ENCODE measurements around the gene TBC1D2.

Gene TBC1D2

DNA sequence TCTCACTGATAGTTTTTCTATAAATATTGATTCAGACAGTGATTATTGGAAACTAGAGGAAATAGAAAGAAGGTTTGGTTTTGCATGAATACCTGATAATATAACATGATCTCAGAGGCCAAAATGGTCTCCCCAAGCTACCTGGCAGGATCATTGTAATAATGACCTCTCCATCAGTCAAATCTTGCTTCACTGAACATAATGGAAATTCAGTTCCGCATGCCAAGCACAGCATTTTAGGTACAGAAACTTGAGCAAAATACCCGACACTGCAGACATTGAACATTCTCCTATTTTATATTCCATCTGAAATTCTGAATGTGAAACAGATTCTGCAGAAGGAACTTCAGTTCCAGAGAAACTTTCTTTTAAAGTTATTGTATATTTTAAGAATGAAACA lies 9.1 kb upstream of the TBC1D2 start:
- POLR2A ChIA-PET: no interaction called here
- CTCF ChIA-PET: interaction anchor here (0.7 to 3.0 kb wide), 21 partner anchors 9 to 514 kb away, joined by 3 to 16 read pairs (median 4); partner anchors contain the start of genes TBC1D2 and TRMO
- DNase-seq (ENCODE audit: extremely low spot score): no peak
- TF ChIP-seq, protein P1, sequence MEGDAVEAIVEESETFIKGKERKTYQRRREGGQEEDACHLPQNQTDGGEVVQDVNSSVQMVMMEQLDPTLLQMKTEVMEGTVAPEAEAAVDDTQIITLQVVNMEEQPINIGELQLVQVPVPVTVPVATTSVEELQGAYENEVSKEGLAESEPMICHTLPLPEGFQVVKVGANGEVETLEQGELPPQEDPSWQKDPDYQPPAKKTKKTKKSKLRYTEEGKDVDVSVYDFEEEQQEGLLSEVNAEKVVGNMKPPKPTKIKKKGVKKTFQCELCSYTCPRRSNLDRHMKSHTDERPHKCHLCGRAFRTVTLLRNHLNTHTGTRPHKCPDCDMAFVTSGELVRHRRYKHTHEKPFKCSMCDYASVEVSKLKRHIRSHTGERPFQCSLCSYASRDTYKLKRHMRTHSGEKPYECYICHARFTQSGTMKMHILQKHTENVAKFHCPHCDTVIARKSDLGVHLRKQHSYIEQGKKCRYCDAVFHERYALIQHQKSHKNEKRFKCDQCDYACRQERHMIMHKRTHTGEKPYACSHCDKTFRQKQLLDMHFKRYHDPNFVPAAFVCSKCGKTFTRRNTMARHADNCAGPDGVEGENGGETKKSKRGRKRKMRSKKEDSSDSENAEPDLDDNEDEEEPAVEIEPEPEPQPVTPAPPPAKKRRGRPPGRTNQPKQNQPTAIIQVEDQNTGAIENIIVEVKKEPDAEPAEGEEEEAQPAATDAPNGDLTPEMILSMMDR (IDR thresholded peaks at IDR 0.05; ENCODE audit: control extremely low read depth, extremely low read depth, low read depth, missing control alignments): no peak

DNA sequence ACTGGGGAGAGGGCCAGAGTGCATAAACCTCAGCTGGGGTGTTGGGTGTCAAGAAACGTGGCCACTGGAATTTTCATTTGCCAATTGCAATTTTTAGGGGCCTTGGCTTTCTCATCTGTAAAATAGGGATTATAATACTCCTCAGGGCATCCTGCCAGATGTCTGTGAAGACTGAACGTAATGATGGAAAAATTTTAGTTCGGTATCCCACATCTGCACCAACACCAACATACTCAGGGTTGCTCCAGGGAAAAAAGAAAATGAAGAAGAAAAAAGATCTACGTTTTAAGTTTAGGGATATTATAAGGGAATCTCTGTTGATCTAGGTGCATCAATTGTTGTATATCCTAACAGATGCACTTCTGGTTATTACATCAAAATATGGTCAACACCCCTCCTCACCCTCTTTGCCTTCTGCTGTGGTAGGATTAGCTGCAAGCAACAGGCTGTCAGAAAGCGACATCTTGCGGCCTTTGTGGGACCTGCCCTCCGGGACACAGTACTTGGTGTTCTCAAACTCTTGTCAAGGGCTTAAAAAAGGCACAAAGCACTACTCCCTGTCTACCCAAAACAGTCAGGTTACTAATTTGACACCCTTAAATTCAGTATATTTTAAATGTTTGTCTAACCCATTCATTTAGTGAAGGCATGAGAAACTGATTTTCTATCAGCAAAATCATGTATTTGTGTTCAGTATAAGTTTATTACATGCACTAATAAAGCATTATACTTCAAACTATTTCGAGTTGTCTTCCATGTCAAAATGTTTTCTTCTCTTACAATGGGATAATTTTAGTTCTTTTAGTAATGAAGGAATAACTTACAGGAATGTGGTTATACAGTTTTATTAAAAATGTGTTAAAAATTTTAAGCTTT lies 8.3 kb upstream of the TBC1D2 start:
- DNase-seq (ENCODE audit: extremely low spot score): peak; percentile 80
- POLR2A ChIA-PET: no interaction called here
- TF ChIP-seq, protein P1 (IDR thresholded peaks at IDR 0.05; ENCODE audit: control extremely low read depth, extremely low read depth, low read depth, missing control alignments): peak; percentile 96
- CTCF ChIA-PET: interaction anchor here (0.6 to 3.0 kb wide), 32 partner anchors 8 to 513 kb away, joined by 3 to 16 read pairs (median 4); partner anchors contain the start of genes TBC1D2, TRIM14 and TRMO

DNA sequence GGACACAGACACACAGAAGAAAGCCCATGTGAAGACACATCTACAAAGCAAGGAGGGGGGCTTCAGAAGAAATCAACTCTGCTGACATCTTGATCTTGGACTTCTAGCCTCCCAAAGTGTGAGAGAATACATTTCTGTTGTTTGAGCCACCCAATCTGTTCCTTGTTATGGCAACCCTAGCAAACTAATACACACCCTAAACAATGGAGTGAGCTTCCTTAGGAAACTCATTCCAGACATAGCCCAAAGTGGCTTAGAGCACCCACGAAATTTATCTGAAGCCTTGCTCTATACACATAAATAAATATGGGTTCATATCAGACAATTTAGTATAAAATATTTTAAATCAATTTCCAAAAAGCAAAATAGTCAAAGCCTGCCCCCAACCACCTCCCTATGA lies 7.6 kb upstream of the TBC1D2 start:
- CTCF ChIA-PET: interaction anchor here (0.6 to 3.0 kb wide), 22 partner anchors 8 to 373 kb away, joined by 3 to 16 read pairs (median 4); partner anchors contain the start of genes TBC1D2, TRIM14 and TRMO
- no peak for DNase-seq (ENCODE audit: extremely low spot score)
- POLR2A ChIA-PET: no interaction called here
- TF ChIP-seq, protein P1 (IDR thresholded peaks at IDR 0.05; ENCODE audit: control extremely low read depth, extremely low read depth, low read depth, missing control alignments): no peak

DNA sequence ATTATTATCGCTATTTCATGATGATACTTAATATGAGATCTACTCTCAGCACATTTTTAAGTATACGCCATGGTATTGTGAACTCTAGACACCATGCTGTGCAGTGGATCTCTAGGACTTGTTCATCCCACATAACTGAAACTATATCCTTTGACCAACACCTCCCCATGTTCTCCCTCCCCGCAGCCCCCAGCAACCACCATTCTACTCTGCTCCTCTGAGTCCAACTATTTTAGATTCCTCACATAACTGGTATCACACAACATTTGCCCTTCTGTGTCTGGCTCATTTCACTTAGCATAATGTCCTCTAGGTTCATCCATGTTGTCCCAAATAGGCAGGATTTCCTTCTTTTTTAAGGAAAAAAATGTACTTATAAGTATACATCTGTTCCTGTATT lies 6.6 kb upstream of the TBC1D2 start:
- ChIA-PET CTCF (interaction anchor here (0.9 to 3.0 kb wide), 6 partner anchors 143 to 339 kb away, joined by 3 to 16 read pairs (median 6); partner anchors contain the start of genes TRIM14 and TRMO), POLR2A (no interaction called here)
- TF ChIP-seq, protein P1 (IDR thresholded peaks at IDR 0.05; ENCODE audit: control extremely low read depth, extremely low read depth, low read depth, missing control alignments): no peak
- no peak for DNase-seq (ENCODE audit: extremely low spot score)

DNA sequence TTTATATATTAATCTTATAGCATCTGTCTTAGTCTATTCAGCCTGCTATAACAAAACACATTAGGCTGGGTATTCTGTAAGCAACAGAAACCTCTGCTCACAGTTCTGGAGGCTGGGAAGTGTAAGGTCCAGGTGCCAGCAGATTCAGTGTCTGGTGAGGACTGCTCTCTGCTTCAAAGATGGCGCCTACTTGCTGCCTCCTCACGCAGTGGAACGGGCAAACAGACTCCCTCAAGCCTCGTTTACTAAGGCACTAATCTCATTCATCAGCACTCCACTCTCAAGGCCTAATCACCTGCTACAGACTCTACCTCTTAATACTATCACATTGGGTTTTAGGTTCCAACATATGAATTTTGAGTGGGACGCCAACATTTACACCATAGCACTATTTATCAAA lies 5.2 kb upstream of the TBC1D2 start:
- ChIA-PET CTCF (interaction anchor here (1.2 to 1.7 kb wide), 2 partner anchors 187 to 337 kb away, joined by 4 to 11 read pairs; partner anchors contain the start of gene TRMO), POLR2A (no interaction called here)
- DNase-seq (ENCODE audit: extremely low spot score): no peak
- TF ChIP-seq, protein P1 (IDR thresholded peaks at IDR 0.05; ENCODE audit: control extremely low read depth, extremely low read depth, low read depth, missing control alignments): no peak

DNA sequence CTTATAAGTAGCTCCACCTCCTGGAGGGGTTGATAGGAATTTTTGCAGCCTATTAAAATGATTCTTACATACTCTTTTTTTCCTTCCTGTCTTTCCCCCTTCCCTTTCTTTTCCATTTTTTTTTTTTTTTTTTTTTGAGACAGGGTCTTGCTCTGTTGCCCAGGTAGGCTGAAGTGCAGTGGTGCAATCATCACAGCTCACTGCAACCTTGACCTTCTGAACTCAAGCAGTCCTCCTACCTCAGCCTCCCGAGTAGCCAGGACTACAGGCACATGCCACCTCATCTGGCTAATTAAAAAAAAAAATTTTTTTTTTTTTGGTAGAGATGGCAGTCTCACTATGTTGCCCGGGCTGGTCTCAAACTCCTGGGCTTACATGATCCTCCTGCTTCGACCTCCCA lies 4.3 kb upstream of the TBC1D2 start:
- CTCF ChIA-PET: interaction anchor here (1.2 to 1.7 kb wide), 4 partner anchors 162 to 336 kb away, joined by 3 to 11 read pairs (median 4); partner anchors contain the start of gene TRMO
- TF ChIP-seq, protein P1 (IDR thresholded peaks at IDR 0.05; ENCODE audit: control extremely low read depth, extremely low read depth, low read depth, missing control alignments): no peak
- DNase-seq (ENCODE audit: extremely low spot score): no peak
- POLR2A ChIA-PET: interaction anchor here (0.7 kb wide), 1 partner anchor 162 kb away, joined by 4 read pairs; no protein-coding TSS in a partner anchor
